ENCODE data around the gene HIP1.

HIP1 gene

GRCh38 chr7:75737856-75738603 lies 711 bp downstream of the HIP1 start:
- TF ChIP-seq CTCF (IDR thresholded peaks at IDR 0.05; ENCODE audit: insufficient read depth, low read length, missing control alignments): no peak
- DNase-seq (ENCODE audit: low read depth, low spot score): no peak
- ChIA-PET CTCF (interaction anchor here (1.1 kb wide), 1 partner anchor 26 kb away, joined by 3 read pairs; no protein-coding TSS in a partner anchor), POLR2A (no interaction called here)
- H3K4me3 ChIP-seq (ENCODE audit: low read depth, low read length): peak overlapping the region; percentile 94

GRCh38 chr7:75735581-75736350 lies 3.0 kb downstream of the HIP1 start:
- POLR2A ChIA-PET: no interaction called here
- CTCF ChIA-PET: interaction anchor here (1.0 kb wide), 1 partner anchor 27 kb away, joined by 3 read pairs; no protein-coding TSS in a partner anchor
- no peak for DNase-seq (ENCODE audit: low read depth, low spot score)
- TF ChIP-seq CTCF (IDR thresholded peaks at IDR 0.05; ENCODE audit: insufficient read depth, low read length, missing control alignments): no peak
- no peak overlapping the region for H3K4me3 ChIP-seq (ENCODE audit: low read depth, low read length)

DNA sequence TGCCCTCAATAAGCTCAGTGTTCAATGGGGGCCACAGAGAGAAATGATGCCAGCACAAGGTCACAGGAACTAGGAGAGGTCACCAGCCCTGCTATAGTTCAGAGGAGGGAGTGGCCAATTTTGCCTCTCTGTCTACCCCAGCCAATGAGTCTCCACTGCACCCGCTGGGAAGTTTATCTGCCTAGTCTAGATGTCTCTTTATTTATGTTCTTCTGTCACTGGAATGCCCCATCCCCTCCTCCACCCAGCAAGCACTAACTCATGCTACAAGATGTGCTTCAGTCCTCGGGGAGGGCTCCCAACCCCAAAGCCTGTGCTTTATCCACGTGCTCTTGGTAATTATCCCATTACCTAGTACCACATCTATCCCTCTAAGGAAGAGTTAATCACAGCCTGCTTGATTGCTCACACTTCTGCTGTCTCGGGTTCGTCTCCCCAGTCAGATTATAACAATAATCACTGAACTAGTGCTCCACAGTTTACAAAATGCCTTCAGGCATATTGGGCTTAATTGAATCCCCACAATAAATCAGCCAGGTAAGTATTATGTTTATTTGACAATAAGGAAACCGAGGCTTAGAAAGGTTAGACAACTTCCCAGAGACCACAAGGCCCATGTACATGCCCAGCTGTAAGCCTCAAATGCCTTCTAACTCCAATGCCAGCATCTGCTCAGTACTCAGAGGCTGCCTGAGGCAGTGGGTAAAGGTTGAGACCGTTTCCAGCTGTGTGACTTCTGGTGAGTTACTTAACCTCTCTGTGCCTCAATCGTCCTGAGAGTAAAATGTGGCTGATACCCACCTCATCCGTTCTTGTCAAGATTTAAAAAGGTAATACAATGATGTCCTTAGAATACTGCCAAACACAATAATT lies 3.9 kb downstream of the HIP1 start:
- CTCF ChIA-PET: interaction anchor here (1.0 kb wide), 2 partner anchors 27 kb away, joined by 3 to 5 read pairs; no protein-coding TSS in a partner anchor
- no peak for TF ChIP-seq CTCF (IDR thresholded peaks at IDR 0.05; ENCODE audit: insufficient read depth, low read length, missing control alignments)
- DNase-seq (ENCODE audit: low read depth, low spot score): no peak
- no peak overlapping the region for H3K4me3 ChIP-seq (ENCODE audit: low read depth, low read length)
- POLR2A ChIA-PET: no interaction called here

DNA sequence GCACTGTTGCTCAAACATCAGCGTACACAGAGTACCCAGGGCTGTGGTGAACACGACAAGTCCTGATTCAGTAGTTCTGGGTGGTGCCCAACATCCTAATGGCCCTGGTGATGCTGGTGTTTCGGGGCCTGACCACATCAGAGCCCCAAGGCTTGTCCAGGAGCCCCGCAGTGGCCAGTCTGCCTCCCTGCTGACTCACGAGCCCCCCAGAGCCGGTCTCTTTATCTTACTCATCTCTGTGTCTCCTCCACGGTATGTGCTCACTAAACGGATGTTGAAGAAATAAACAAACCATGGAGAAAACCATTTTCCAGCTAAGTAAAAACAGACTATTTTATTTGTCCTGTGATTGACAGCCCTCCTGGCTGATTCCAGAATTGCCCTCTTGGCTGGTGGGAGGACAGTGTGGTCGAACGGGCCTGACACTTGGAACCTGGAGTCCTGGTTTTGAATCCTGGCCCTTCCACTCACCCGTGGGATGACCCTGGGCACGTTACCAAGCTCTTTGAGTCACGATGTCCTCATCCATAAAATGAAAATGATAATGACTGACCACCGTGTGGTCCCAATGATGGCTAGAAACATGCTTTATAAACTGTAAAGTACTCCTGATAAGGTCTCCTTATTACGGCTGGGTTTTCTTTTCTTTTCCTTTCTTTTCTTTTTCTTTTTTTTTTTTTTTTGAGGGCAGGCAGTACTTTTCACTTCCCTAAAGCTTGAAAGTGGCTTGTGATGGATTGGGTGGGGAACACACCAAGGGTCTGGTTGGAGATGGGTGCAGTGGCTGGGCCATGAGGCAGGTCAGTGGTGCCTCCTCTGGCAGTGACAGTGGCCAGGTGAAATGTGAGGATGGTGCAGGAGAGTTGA lies 5.7 kb downstream of the HIP1 start:
- CTCF ChIA-PET: no interaction called here

More for the DNA sequence above, 5.7 kb downstream of the HIP1 start:
- no peak for DNase-seq (ENCODE audit: low read depth, low spot score)
- no peak for TF ChIP-seq CTCF (IDR thresholded peaks at IDR 0.05; ENCODE audit: insufficient read depth, low read length, missing control alignments)
- peak overlapping the region; percentile 27 for H3K4me3 ChIP-seq (ENCODE audit: low read depth, low read length)
- POLR2A ChIA-PET: no interaction called here

Data from AG04449 (cell line).